ENCODE results near the gene PTGR3.

DNA sequence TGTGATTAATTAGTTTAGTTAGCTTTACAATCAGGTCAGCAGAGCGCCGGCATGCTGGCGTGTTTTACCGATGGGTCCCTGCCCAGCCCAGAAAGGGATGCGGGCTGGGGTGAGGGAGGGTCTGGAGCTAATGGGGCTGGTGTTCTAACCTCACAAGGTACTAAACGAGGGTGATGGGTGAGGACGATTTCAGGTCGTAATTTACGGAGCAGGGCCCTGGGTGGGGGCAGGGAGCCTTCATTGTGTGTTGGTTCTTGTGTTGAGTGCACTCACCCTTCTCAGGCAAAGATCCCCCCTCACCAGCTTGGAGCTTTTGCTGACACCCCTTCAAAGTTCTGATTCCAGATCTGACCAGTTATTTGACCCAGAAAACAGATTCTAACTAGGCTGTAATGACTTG is 39.5 kb downstream of the PTGR3 start:
- TF ChIP-seq, protein P1, sequence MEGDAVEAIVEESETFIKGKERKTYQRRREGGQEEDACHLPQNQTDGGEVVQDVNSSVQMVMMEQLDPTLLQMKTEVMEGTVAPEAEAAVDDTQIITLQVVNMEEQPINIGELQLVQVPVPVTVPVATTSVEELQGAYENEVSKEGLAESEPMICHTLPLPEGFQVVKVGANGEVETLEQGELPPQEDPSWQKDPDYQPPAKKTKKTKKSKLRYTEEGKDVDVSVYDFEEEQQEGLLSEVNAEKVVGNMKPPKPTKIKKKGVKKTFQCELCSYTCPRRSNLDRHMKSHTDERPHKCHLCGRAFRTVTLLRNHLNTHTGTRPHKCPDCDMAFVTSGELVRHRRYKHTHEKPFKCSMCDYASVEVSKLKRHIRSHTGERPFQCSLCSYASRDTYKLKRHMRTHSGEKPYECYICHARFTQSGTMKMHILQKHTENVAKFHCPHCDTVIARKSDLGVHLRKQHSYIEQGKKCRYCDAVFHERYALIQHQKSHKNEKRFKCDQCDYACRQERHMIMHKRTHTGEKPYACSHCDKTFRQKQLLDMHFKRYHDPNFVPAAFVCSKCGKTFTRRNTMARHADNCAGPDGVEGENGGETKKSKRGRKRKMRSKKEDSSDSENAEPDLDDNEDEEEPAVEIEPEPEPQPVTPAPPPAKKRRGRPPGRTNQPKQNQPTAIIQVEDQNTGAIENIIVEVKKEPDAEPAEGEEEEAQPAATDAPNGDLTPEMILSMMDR (IDR thresholded peaks at IDR 0.05): no peak
- no peak for TF ChIP-seq EP300 (IDR thresholded peaks at IDR 0.05)
